NT2/D1 (cell line): ENCODE results near the gene CIB1.

Experiments used
- DNase-seq: peaks from one replicate; pipeline ENCODE4 v3.0.0-alpha.2; 2011; ENCODE audit warnings: low read depth, low spot score
- H3K27me3 ChIP-seq: 2 replicates; pipeline ENCODE4 v1.6.0; 2011; ENCODE audit warnings: mild to moderate bottlenecking; ENCODE audit not compliant: insufficient read length, insufficient read depth
- H3K36me3 ChIP-seq: 2 replicates; pipeline ENCODE4 v1.6.1; 2011; ENCODE audit warnings: mild to moderate bottlenecking, low read length, mixed read lengths; ENCODE audit not compliant: insufficient read depth, insufficient read length
- H3K4me1 ChIP-seq: 2 replicates; pipeline ENCODE4 v1.5.1; 2011; ENCODE audit not compliant: insufficient read depth, insufficient read length
- H3K4me3 ChIP-seq: 2 replicates; pipeline ENCODE4 v1.5.1; 2011; ENCODE audit warnings: low read depth; ENCODE audit not compliant: insufficient read length
- H3K9ac ChIP-seq: 2 replicates; pipeline ENCODE4 v1.6.0; 2011; ENCODE audit warnings: low read depth; ENCODE audit not compliant: insufficient read length
- H3K9me3 ChIP-seq: 2 replicates; pipeline ENCODE4 v1.5.1; 2011; ENCODE audit warnings: mild to moderate bottlenecking, low read length; ENCODE audit not compliant: insufficient read depth
- SUZ12 ChIP-seq: IDR thresholded peaks from 2 replicates; pipeline ENCODE4 v1.6.1; 2011; ENCODE audit not compliant: insufficient read length, insufficient read depth; ENCODE audit errors: extremely low read depth
- YY1 ChIP-seq: IDR thresholded peaks from 2 replicates; pipeline ENCODE4 v1.6.1; 2011; ENCODE audit not compliant: insufficient read length, insufficient read depth
- ZNF274 ChIP-seq: IDR thresholded peaks from 2 replicates; pipeline ENCODE4 v1.6.1; 2011; ENCODE audit warnings: mild to moderate bottlenecking, low read depth, low read length

Gene CIB1

DNA sequence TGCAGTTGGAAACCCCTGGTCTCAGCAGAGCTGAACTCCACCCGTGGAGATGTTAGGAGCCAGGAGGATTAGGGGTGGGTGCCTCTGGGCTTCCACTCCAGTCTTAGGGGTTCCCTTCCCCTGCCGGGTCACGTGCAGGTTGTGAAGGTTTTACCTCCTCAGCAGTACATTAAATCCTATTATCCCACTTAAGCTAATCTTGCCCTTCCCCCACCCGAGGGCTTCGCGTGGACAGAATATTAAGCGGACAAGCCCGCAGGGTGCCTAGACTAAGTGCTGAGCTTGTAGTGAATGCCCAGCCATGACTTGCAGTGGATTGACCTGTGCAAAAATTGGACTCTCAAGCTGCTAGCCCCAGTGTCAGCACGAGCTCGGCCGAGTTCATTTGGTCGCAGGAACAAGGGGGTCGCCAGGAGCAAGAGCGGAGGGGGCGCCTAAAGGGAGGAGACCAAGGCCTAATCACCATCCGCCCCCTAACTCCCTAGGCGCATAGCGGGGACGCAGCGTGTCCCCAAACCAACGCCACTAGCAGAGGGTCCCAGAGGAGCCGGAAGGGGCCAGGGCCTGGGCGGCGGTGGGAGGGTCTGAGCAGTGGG, 33.1 kb downstream of the CIB1 start:
- peaks cover 5% of the 10 kb centered on the region for H3K4me1 ChIP-seq
- H3K36me3 ChIP-seq = peaks cover 6% of the 10 kb centered on the region
- no peak for DNase-seq
- H3K9ac ChIP-seq = peak overlapping the region; percentile 74
- TF ChIP-seq ZNF274 = no peak
- TF ChIP-seq SUZ12 = no peak
- TF ChIP-seq YY1 = no peak
- H3K9me3 ChIP-seq = no peaks in the 10 kb centered on the region
- peaks cover 16% of the 10 kb centered on the region for H3K27me3 ChIP-seq
- H3K4me3 ChIP-seq = peak overlapping the region; percentile 89

- TF ChIP-seq SUZ12 (no peak), ZNF274 (no peak), YY1 (no peak)
- H3K9me3 ChIP-seq = no peaks in the 10 kb centered on the region
- DNase-seq = no peak
- no peaks in the 10 kb centered on the region for H3K27me3 ChIP-seq
- H3K36me3 ChIP-seq = no peaks in the 10 kb centered on the region
- no peak overlapping the region for H3K4me3 ChIP-seq
- peaks cover 12% of the 10 kb centered on the region for H3K4me1 ChIP-seq
- H3K9ac ChIP-seq = no peak overlapping the region
Measured at GRCh38 chr15:90194655-90195054, 39.1 kb downstream of the CIB1 start.

DNA sequence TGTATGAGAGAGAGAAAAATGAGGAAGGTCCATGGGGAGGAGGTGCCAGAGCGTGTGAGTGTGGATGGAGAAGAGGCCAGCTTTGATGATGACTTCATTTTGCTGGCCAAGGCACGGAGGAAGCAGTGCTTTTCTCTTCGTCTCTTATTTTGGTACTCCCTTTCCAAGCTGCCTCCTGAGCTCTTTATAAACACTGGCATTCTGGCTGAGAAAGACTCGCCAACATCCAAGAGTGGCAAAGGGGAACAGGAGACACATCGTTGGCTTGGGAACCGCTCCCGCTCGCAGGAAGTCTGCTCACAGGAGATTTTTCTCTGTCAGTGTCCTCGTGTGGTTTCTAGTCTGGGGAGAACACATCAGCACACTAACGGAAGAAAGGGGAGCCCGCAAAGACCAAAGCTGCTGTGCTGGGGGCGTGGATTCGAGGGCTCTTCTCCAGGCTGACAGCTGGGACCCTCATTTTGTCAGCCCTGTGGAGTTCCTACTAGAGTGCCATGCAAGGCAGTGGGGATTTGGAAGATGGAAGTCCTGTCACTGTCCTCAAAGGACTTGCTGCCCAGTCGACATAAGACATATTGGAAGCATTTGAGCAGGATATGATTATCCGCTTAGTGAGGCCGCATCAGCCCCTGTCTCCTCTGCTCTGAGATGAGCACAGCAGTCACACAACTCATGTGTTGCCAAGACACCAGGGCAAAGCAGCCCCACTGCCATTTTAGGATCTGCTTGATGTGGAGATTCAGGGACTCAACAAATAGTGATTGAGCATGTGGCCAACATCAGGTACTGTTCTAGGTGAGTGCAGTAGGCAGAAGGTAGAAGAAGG, 40.6 kb downstream of the CIB1 start:
- H3K4me1 ChIP-seq = peaks cover 12% of the 10 kb centered on the region
- no peaks in the 10 kb centered on the region for H3K36me3 ChIP-seq

GRCh38 chr15:90191794-90192509, 41.8 kb downstream of the CIB1 start:
- Histone ChIP-seq H3K9me3 (no peaks in the 10 kb centered on the region), H3K36me3 (no peaks in the 10 kb centered on the region), H3K4me3 (no peak overlapping the region), H3K27me3 (no peaks in the 10 kb centered on the region), H3K4me1 (peaks cover 12% of the 10 kb centered on the region), H3K9ac (peak overlapping the region; percentile 21)
- no peak for DNase-seq
- no peak for TF ChIP-seq SUZ12
- no peak for TF ChIP-seq ZNF274
- TF ChIP-seq YY1 = no peak

More for the DNA sequence above, 40.6 kb downstream of the CIB1 start:
- no peak for TF ChIP-seq ZNF274
- no peak for TF ChIP-seq YY1
- no peak for TF ChIP-seq SUZ12
- H3K9ac ChIP-seq = no peak overlapping the region
- H3K9me3 ChIP-seq = no peaks in the 10 kb centered on the region
- no peaks in the 10 kb centered on the region for H3K27me3 ChIP-seq
- no peak overlapping the region for H3K4me3 ChIP-seq
- no peak for DNase-seq

- TF ChIP-seq SUZ12 = no peak
- TF ChIP-seq YY1 = no peak
- no peak for TF ChIP-seq ZNF274
- H3K4me3 ChIP-seq = no peak overlapping the region
- no peaks in the 10 kb centered on the region for H3K9me3 ChIP-seq
- no peak for DNase-seq
- H3K4me1 ChIP-seq = peaks cover 12% of the 10 kb centered on the region
- H3K27me3 ChIP-seq = no peaks in the 10 kb centered on the region
- H3K9ac ChIP-seq = no peak overlapping the region
- no peaks in the 10 kb centered on the region for H3K36me3 ChIP-seq
Measured at GRCh38 chr15:90191344-90191687, 42.4 kb downstream of the CIB1 start.

DNA sequence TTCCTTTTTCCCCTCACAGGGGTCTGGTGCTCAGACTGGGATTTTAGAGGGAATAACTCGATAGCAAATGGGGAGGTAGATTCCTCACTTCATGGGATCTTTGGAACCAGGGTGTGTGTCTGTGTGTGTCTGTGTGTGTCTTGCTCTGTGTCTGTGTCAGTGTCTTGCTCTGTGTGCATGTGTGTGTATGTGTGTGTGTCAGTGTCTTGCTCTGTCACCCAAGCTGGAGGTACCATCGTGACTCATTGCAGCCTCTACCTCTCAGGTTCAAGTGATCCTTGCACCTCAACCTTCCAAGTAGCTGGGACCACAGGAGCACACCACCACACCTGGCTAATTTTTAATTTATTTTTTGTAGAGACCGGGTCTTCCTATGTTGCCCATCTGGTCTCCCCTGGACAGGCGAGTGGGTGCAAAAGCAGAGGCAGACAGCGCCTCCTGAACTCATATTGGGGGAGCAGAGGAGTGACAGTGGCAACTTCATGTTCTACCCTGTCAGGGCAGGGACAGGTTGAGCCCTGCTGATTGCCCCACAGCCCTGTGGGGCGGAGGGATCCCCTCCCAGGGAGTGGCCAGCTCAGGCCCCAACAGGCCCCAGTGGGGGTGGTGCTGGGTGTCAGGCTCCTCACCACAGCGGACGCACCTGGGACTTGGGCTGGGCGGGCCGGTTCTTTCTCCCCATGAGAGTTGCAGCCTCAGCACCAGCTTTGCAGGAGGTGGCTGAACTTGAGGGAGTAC, 43.0 kb downstream of the CIB1 start:
- DNase-seq = no peak
- H3K4me3 ChIP-seq = no peak overlapping the region
- TF ChIP-seq ZNF274 = no peak
- TF ChIP-seq SUZ12 = no peak
- H3K27me3 ChIP-seq = no peaks in the 10 kb centered on the region
- peaks cover 16% of the 10 kb centered on the region for H3K4me1 ChIP-seq
- H3K9ac ChIP-seq = peak overlapping the region; percentile 13
- H3K36me3 ChIP-seq = no peaks in the 10 kb centered on the region
- H3K9me3 ChIP-seq = no peaks in the 10 kb centered on the region
